ENCODE results near the gene YRDC.
A peak's percentile ranks its signal among the peaks of the same experiment; 100 is the strongest.

Gene YRDC

DNA sequence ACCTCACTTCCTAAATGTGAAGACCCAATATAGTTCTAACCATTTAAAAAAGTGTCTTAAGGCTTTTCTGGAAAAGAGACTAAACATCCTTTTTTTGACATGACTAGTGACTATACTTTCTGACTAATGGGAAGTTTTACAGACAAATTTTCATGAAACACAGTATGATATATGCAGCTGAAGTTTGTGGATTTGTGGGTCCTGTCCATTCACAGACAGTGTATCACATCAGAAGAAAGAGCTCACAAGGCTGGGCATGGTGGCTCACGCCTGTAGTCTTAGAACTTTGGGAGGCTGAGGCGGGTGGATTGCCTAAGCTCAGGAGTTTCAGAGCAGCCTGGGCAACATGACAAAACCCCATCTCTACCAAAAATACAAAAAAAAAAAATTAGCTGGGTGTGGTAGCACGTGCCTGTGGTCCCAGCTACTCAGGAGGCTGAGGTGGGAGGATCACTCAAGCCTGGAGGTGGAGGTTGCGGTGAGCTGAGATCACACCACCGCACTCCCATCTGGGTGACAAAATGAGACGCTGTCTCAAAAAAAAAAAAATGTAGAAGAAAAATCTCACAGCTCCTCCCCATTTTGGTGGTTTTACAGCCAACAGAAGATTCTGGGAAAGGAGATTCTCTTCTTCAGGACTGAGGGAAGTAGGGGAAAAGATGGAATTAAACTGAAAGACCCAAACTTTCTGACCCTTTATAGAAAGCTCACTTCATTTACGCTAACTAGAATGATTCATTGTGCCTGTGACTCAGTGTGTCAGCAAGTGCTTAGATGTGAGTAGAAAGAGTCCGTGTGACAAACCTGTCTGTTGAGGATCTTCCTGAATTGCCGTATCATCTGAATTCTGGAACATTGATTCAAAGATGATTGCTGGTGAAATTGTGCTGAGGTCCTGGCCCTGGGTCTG lies 15.2 kb upstream of the YRDC start:
- H3K4me3 ChIP-seq (ENCODE audit: low read depth, low read length) = no peak overlapping the region
- TF ChIP-seq, protein P1, sequence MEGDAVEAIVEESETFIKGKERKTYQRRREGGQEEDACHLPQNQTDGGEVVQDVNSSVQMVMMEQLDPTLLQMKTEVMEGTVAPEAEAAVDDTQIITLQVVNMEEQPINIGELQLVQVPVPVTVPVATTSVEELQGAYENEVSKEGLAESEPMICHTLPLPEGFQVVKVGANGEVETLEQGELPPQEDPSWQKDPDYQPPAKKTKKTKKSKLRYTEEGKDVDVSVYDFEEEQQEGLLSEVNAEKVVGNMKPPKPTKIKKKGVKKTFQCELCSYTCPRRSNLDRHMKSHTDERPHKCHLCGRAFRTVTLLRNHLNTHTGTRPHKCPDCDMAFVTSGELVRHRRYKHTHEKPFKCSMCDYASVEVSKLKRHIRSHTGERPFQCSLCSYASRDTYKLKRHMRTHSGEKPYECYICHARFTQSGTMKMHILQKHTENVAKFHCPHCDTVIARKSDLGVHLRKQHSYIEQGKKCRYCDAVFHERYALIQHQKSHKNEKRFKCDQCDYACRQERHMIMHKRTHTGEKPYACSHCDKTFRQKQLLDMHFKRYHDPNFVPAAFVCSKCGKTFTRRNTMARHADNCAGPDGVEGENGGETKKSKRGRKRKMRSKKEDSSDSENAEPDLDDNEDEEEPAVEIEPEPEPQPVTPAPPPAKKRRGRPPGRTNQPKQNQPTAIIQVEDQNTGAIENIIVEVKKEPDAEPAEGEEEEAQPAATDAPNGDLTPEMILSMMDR (IDR thresholded peaks at IDR 0.05; ENCODE audit: low read depth, low read length) = no peak

DNA sequence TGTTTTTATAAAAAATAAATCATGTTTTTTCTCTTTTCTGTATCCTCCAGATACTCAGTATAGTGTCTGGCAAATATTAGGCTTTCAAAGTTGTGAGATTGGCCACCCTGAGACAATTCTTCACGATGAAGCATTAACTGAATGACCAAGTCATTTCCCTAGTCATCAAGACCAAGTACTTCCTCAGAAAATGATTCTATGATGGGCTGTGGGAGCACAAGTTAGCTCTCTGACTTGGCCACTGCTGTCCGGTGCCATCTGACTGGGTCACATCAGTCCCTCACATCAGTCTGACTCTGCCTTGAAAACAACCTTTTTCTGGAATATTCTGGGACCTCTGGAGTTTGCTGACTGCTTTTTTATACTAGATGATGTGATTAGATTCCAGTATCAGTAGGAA lies 13.5 kb upstream of the YRDC start:
- TF ChIP-seq, protein P1 (IDR thresholded peaks at IDR 0.05; ENCODE audit: low read depth, low read length) = no peak
- H3K4me3 ChIP-seq (ENCODE audit: low read depth, low read length) = no peak overlapping the region

DNA sequence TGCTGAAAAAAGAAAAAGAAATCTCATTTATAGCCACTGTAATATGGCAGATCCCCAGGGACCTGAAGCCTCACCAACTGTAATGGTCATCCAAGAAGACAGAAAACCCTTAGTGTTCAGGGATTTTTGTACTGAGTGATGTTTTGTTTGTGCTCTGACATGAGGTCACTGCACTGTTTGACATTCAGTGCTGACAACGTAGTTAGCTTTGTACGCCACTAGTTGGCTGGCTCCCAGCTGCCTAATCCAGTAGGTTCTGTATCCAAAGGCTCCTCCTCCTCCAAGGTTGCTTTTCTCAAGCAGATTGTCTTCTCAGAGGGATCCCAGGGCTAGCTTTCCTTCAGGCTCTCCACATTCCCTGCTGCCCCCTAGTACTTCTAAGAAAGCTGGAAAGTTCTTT lies 9.5 kb upstream of the YRDC start:
- H3K4me3 ChIP-seq (ENCODE audit: low read depth, low read length) = no peak overlapping the region
- TF ChIP-seq, protein P1 (IDR thresholded peaks at IDR 0.05; ENCODE audit: low read depth, low read length) = no peak

DNA sequence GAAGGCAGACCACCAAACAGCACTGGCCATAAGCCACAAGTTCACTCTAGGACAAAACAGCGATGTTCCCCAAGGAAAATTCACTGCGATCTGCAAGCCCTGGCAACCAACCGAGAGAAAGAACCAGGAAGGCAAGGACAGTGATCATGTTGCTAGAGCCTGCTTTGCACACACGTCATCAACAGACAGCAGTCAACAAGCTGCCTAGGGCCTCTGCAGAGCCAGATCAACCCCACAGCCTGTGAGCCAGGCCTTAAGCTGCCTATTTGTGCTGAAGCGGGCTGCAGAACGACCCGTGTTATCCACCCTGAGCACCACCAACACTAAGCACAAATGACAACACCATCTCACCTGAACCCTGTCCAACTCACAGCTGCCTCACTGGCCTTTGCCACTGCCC lies 6.2 kb upstream of the YRDC start:
- TF ChIP-seq, protein P1 (IDR thresholded peaks at IDR 0.05; ENCODE audit: low read depth, low read length) = no peak
- no peak overlapping the region for H3K4me3 ChIP-seq (ENCODE audit: low read depth, low read length)

DNA sequence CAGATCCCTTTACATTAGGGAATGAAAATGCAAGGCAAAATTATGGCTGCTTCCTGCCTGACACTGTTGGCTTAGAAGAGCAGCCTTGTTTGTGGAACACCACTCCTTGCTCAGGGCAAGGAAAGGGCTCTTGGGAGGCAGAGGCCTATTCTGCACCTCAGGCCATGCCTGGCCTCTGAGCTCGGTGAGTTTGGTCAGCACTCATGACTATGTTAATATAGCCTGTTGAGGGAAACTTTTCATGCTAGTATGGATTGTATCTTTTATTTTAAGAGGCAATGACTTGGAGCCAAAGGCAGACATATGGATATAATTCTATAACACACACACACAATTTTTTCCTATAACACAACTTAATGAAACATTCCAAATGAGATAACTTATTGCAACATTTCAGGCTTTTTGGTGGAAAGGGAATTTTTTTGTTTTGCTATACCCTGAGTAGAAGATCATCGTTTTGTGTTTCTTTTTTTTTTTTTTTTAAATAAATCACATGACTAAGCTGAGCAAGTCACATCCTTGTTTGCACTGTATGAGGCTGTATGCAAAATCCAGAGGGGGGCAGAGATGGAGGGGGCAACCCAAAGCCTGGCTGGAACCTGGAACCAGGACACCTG lies 5.6 kb upstream of the YRDC start:
- TF ChIP-seq, protein P1 (IDR thresholded peaks at IDR 0.05; ENCODE audit: low read depth, low read length) = no peak
- no peak overlapping the region for H3K4me3 ChIP-seq (ENCODE audit: low read depth, low read length)

DNA sequence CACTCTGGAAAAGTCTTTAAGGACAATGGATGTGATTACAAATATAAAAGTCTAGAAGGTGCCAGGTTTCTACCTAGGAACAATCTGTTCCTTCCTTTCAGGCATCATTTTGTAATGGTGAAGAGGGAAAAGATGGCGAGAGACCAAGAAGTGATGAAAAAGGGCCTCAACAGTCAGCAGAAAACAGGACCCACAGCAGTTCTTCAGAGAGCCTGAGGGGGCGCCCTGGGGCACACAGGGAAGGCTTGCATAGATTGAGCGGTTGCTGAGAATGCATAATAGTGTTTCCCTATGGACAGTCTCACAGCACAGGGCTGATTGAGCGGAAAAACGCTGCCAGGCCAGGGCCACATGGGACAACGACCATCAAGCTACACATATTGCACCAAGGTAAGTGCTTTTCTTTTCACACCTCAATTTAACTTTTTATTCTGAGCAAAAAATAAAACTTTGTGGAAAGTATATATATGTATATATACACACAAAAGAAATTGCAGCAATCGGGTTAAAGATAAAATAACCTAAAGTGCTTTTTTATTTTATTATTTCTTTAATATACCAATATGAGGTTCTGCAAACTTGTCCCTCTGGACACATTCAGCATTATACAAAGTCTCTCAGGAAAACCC lies 3.1 kb upstream of the YRDC start:
- H3K4me3 ChIP-seq (ENCODE audit: low read depth, low read length) = no peak overlapping the region
- TF ChIP-seq, protein P1 (IDR thresholded peaks at IDR 0.05; ENCODE audit: low read depth, low read length) = peak; percentile 94

DNA sequence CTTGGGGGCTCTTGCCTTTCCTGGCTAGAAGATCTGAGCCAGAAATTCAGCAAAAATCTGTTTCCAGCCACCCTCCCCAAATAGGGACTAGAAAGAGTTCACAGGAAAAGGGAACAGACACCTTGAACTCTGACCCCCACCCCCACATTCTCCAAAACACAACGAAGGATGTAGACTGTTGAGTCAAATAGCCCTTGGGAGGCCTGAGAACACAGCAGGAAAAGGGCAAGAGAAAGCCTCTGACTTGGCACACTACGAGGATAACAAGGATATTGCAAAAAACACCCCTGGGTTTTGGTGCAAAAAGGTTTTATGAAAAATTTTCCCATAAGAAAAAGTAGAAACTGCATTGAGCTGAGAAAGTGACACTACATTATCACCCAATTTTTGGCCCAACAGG lies 1.9 kb upstream of the YRDC start:
- no peak overlapping the region for H3K4me3 ChIP-seq (ENCODE audit: low read depth, low read length)
- TF ChIP-seq, protein P1 (IDR thresholded peaks at IDR 0.05; ENCODE audit: low read depth, low read length) = no peak

Data from WI38 (cell line).